ENCODE results near the gene PCDHGB6. TPM values are rescaled to one million over a fixed set of nuclear protein-coding genes. Genes with fewer than 3 reads are reported as not detected.
A peak's percentile ranks its signal among the peaks of the same experiment; 100 is the strongest.
"Not testable (repeated sequence)": the region's sequence is repeated elsewhere in the genome, so short reads cannot be mapped to it uniquely, and the experiment has no call there.

PCDHGB6 gene
- total RNA-seq, 2 experiments from 2014 or later: 0.07 TPM; not detected in 1

DNA sequence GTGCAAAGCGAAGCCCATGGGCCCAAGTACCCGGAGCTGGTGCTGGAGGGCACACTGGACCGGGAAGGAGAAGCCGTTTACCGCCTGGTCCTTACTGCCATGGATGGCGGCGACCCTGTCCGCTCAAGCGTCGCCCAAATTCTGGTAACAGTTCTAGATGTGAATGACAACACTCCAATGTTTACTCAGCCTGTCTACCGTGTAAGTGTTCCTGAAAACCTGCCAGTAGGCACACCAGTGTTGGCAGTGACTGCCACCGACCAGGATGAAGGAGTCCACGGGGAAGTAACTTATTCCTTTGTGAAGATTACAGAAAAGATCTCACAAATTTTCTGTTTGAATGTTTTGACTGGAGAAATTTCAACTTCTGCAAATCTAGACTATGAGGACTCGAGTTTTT, 33.2 kb upstream of the PCDHGB6 start:
- peaks cover 5% of the 10 kb centered on the region for H3K4me1 Mint-ChIP-seq (ENCODE audit: low read depth)
- CTCF ChIA-PET: interaction anchor here (0.7 to 1.5 kb wide), 3 partner anchors 16 to 182 kb away, joined by 3 to 5 read pairs (median 3); partner anchors contain the start of gene PCDHGB6
- peaks cover 26% of the 10 kb centered on the region for H3K36me3 Mint-ChIP-seq
- intact Hi-C loops (cut with micrococcal nuclease): no loop called here
- no peak overlapping the region for H3K27ac Mint-ChIP-seq
- H3K9me3 Mint-ChIP-seq: peaks cover 33% of the 10 kb centered on the region
- DNase-seq: no peak
- H3K27me3 Mint-ChIP-seq: peaks cover 40% of the 10 kb centered on the region
- H3K4me3 Mint-ChIP-seq: no peak overlapping the region
- POLR2A ChIA-PET: no interaction called here

DNA sequence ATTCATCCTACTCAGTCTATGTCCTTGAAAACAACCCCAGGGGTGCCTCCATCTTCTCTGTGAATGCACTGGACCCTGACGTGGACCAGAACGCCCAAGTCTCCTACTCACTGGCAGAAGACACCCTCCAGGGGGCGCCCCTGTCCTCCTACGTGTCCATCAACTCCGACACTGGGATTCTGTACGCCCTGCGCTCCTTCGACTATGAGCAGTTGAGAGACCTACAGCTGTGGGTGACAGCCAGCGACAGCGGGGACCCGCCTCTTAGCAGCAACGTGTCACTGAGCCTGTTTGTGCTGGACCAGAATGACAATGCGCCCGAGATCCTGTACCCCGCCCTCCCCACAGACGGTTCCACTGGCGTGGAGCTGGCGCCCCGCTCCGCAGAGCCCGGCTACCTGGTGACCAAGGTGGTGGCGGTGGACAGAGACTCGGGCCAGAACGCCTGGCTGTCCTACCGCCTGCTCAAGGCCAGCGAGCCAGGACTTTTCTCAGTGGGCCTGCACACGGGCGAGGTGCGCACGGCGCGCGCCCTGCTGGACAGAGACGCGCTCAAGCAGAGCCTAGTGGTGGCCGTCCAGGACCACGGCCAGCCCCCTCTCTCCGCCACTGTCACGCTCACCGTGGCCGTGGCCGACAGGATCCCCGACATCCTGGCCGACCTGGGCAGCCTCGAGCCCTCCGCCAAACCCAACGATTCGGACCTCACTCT, 32.2 kb upstream of the PCDHGB6 start:
- POLR2A ChIA-PET; H3K27ac Mint-ChIP-seq; H3K4me1 Mint-ChIP-seq (ENCODE audit: low read depth); intact Hi-C loops (cut with micrococcal nuclease); DNase-seq; H3K4me3 Mint-ChIP-seq; CTCF ChIA-PET: not testable (repeated sequence)
- Mint-ChIP-seq H3K27me3 (peaks cover 35% of the 10 kb centered on the region), H3K36me3 (peaks cover 23% of the 10 kb centered on the region), H3K9me3 (peaks cover 33% of the 10 kb centered on the region)

DNA sequence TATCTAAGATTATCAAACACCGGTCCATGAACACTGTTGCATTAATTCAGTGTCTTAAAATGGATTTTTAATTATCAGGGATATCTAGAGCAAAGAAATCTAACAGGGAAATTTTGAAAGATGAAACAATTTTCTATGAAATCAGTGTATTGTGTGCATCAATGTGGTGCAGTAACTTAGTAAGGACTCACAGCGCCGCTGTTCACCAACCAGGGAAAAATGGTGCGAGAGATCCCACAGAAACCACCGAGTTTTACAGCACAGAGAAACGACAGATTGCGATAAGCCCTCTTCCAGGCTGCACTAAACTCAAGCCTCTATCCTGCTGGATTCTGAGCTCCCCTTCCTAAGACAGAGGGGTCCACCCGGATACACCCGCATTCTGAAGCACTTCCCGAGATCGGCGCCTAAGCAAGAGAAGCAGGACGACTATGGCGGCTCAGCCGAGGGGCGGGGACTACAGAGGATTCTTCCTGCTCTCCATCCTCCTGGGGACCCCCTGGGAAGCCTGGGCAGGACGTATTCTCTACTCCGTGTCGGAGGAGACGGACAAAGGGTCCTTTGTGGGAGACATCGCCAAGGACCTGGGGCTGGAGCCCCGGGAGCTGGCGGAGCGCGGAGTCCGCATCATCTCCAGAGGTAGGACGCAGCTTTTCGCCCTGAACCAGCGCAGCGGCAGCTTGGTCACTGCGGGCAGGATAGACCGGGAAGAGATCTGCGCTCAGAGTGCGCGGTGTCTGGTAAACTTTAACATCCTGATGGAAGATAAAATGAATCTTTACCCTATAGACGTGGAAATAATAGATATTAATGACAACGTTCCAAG, 25.1 kb upstream of the PCDHGB6 start, which contains the start of gene PCDHGA7:
Gene PCDHGA7, plus strand, starts transcription at position 274 of the 826 bp plus-strand sequence. Its CDS starts 158 bp downstream, at position 432.
- Mint-ChIP-seq H3K27me3 (peaks cover 55% of the 10 kb centered on the region), H3K36me3 (peaks cover 11% of the 10 kb centered on the region), H3K4me3 (peak within 1 kb of the TSS; percentile 66), H3K9me3 (peaks cover 14% of the 10 kb centered on the region), H3K4me1 (ENCODE audit: low read depth) (no peaks in the 10 kb centered on the region), H3K27ac (no peak within 1 kb of the TSS)
- intact Hi-C loops (cut with micrococcal nuclease): no loop called here
- ChIA-PET POLR2A (interaction anchor here (0.6 kb wide), 1 partner anchor 61 kb away, joined by 7 read pairs; no protein-coding TSS in a partner anchor), CTCF (no interaction called here)
- DNase-seq: no peak

DNA sequence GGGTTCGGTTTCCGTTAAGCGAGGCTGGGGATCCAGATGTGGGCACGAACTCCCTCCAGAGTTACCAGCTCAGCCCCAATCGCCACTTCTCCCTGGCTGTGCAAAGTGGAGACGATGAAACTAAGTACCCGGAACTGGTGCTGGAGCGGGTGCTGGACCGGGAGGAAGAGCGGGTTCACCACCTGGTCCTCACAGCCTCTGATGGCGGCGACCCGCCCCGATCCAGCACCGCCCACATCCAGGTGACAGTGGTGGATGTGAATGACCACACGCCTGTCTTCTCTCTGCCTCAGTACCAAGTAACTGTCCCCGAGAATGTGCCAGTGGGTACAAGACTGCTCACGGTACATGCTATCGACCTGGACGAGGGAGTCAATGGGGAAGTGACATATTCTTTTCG, 24.5 kb upstream of the PCDHGB6 start:
- peaks cover 57% of the 10 kb centered on the region for H3K27me3 Mint-ChIP-seq
- peaks cover 15% of the 10 kb centered on the region for H3K9me3 Mint-ChIP-seq
- no peak overlapping the region for H3K4me3 Mint-ChIP-seq
- POLR2A ChIA-PET: interaction anchor here (0.6 kb wide), 1 partner anchor 60 kb away, joined by 7 read pairs; no protein-coding TSS in a partner anchor
- no peak for DNase-seq
- peaks cover 13% of the 10 kb centered on the region for H3K36me3 Mint-ChIP-seq
- intact Hi-C loops (cut with micrococcal nuclease): no loop called here
- CTCF ChIA-PET: no interaction called here
- H3K4me1 Mint-ChIP-seq (ENCODE audit: low read depth): no peaks in the 10 kb centered on the region
- H3K27ac Mint-ChIP-seq: no peak overlapping the region

DNA sequence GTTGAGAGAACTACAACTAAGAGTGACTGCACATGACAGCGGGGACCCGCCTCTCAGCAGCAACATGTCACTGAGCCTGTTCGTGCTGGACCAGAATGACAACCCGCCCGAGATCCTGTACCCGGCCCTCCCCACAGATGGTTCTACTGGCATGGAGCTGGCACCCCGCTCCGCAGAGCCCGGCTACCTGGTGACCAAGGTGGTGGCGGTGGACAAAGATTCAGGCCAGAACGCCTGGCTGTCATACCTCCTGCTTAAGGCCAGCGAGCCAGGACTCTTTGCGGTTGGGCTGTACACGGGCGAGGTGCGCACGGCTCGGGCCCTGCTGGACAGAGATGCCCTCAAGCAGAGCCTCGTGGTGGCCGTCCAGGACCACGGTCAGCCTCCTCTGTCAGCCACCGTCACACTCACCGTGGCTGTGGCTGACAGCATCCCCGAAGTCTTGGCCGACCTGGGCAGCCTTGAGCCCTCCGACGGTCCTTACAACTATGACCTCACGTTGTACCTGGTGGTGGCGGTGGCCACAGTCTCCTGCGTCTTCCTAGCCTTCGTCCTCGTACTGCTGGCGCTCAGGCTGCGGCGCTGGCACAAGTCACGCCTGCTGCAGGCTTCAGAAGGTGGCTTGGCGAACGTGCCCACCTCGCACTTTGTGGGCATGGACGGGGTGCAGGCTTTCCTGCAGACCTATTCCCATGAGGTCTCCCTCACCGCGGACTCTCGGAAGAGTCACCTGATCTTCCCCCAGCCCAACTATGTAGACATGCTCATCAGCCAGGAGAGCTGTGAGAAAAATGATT, 23.2 kb upstream of the PCDHGB6 start:
- Mint-ChIP-seq H3K27me3 (peaks cover 62% of the 10 kb centered on the region), H3K9me3 (peaks cover 20% of the 10 kb centered on the region), H3K36me3 (peaks cover 18% of the 10 kb centered on the region), H3K4me1 (ENCODE audit: low read depth) (no peaks in the 10 kb centered on the region), H3K27ac (no peak overlapping the region), H3K4me3 (no peak overlapping the region)
- ChIA-PET POLR2A (no interaction called here), CTCF (no interaction called here)
- intact Hi-C loops (cut with micrococcal nuclease): no loop called here
- no peak for DNase-seq

DNA sequence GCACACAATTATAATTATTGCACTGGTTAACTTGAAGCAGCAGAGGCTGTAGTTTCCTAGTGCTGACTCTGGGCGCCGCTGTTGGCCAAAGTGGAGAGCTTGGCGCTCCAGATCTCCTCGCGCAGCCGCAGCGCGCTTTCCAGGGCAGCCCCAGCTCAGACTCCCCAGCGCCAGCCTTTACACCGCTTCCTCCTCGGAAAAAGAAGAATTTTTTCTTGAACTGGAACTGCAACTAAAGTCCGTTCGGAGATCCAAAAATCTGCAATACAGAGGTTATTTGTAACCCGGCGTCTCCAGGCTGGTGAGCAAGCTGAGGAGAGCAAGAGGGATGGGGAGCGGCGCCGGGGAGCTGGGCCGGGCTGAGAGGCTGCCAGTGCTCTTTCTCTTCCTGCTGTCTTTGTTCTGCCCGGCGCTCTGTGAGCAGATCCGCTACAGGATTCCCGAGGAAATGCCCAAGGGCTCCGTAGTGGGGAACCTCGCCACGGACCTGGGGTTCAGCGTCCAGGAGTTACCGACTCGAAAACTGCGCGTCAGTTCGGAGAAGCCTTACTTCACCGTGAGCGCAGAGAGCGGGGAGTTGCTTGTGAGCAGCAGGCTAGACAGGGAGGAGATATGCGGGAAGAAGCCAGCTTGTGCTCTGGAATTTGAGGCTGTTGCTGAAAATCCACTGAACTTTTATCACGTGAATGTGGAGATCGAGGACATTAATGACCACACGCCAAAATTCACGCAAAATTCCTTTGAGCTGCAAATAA, 20.1 kb upstream of the PCDHGB6 start, which contains the start of gene PCDHGB4:
Gene PCDHGB4, plus strand, starts transcription at position 142 of the 755 bp plus-strand sequence. Its CDS starts 187 bp downstream, at position 329.
- CTCF ChIA-PET: interaction anchor here (1.7 to 2.2 kb wide), 2 partner anchors 18 to 176 kb away, joined by 7 to 8 read pairs; partner anchors contain the start of gene PCDHGB3
- POLR2A ChIA-PET; H3K4me1 Mint-ChIP-seq (ENCODE audit: low read depth); H3K27ac Mint-ChIP-seq; intact Hi-C loops (cut with micrococcal nuclease): not testable (repeated sequence)
- Mint-ChIP-seq H3K36me3 (peaks cover 26% of the 10 kb centered on the region), H3K4me3 (peak within 1 kb of the TSS; percentile 26), H3K9me3 (peaks cover 23% of the 10 kb centered on the region), H3K27me3 (peaks cover 67% of the 10 kb centered on the region)
- peak; percentile 31 for DNase-seq

DNA sequence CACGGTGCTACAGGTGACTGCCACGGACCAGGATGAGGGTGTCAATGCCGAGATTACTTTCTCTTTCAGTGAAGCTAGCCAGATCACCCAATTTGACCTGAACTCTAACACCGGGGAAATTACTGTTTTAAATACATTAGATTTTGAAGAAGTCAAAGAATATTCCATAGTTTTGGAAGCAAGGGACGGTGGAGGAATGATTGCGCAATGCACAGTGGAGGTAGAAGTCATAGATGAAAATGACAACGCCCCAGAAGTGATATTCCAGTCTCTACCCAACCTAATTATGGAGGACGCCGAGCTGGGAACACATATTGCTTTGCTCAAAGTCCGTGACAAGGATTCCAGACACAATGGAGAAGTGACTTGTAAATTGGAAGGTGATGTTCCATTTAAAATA, 19.2 kb upstream of the PCDHGB6 start:
- peaks cover 66% of the 10 kb centered on the region for H3K27me3 Mint-ChIP-seq
- peaks cover 32% of the 10 kb centered on the region for H3K9me3 Mint-ChIP-seq
- H3K36me3 Mint-ChIP-seq: peaks cover 29% of the 10 kb centered on the region
- ChIA-PET CTCF (no interaction called here), POLR2A (no interaction called here)
- DNase-seq: no peak
- H3K27ac Mint-ChIP-seq: no peak overlapping the region
- intact Hi-C loops (cut with micrococcal nuclease): no loop called here
- no peak overlapping the region for H3K4me3 Mint-ChIP-seq
- no peaks in the 10 kb centered on the region for H3K4me1 Mint-ChIP-seq (ENCODE audit: low read depth)

DNA sequence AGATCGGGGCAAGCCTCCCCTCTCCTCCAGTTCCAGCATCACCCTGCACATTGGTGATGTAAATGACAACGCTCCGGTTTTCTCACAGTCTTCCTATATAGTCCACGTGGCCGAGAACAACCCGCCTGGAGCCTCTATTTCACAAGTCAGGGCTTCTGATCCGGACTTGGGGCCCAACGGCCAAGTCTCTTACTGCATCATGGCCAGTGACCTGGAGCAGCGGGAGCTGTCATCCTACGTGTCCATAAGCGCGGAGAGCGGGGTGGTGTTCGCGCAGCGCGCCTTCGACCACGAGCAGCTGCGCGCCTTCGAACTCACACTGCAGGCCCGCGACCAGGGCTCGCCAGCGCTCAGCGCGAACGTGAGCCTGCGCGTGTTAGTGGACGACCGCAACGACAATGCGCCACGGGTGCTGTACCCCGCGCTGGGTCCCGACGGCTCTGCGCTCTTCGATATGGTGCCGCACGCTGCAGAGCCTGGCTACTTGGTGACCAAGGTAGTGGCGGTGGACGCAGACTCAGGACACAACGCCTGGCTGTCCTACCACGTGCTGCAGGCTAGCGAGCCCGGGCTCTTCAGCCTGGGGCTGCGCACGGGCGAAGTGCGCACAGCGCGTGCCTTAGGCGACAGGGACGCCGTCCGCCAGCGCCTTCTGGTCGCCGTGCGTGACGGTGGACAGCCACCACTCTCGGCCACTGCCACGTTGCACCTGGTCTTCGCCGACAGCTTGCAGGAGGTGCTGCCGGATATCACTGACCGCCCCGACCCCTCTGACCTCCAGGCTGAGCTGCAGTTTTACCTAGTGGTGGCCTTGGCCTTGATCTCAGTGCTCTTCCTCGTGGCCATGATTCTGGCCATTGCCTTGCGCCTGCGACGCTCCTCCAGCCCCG, 18.4 kb upstream of the PCDHGB6 start:
- intact Hi-C loops (cut with micrococcal nuclease): no loop called here
- peaks cover 65% of the 10 kb centered on the region for H3K27me3 Mint-ChIP-seq
- ChIA-PET POLR2A (no interaction called here), CTCF (no interaction called here)
- H3K36me3 Mint-ChIP-seq: peaks cover 32% of the 10 kb centered on the region
- DNase-seq: no peak
- H3K4me3 Mint-ChIP-seq: no peak overlapping the region
- H3K4me1 Mint-ChIP-seq (ENCODE audit: low read depth): no peaks in the 10 kb centered on the region
- H3K27ac Mint-ChIP-seq: no peak overlapping the region
- H3K9me3 Mint-ChIP-seq: peaks cover 34% of the 10 kb centered on the region

DNA sequence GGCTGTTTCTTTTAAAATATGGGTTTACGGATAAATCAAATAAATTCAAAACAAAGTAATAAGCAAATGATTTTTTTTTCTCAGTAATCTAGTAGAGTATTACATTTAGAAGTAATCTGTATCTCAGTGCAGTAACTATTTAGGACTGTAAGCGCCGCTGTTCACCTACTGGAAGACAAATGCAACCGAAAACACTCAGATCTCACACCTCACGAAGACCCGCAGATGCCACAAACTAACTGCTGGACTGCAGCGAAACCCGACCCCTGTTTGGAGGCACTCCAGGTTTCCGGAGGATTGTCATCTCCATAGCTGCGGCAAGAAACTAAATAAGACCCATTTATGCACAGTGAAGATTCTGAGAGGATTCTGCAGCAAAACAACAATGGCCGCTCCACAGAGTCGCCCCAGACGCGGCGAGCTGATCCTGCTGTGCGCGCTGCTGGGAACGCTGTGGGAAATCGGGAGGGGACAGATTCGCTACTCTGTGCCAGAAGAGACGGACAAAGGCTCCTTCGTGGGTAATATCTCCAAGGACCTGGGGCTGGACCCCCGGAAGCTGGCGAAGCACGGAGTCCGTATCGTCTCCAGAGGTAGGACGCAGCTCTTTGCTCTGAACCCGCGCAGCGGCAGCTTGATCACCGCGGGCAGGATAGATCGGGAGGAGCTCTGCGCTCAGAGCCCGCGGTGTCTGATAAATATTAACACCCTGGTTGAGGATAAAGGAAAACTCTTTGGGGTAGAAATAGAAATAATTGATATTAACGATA, 15.2 kb upstream of the PCDHGB6 start, which contains the start of gene PCDHGA8:
Gene PCDHGA8, plus strand, starts transcription at position 205 of the 770 bp plus-strand sequence. Its CDS starts 181 bp downstream, at position 386.
- Mint-ChIP-seq H3K4me1 (ENCODE audit: low read depth) (no peaks in the 10 kb centered on the region), H3K36me3 (peaks cover 33% of the 10 kb centered on the region), H3K4me3 (no peak within 1 kb of the TSS), H3K27ac (no peak within 1 kb of the TSS), H3K9me3 (peaks cover 36% of the 10 kb centered on the region), H3K27me3 (peaks cover 56% of the 10 kb centered on the region)
- no peak for DNase-seq
- CTCF ChIA-PET: no interaction called here
- POLR2A ChIA-PET: no interaction called here
- intact Hi-C loops (cut with micrococcal nuclease): no loop called here

DNA sequence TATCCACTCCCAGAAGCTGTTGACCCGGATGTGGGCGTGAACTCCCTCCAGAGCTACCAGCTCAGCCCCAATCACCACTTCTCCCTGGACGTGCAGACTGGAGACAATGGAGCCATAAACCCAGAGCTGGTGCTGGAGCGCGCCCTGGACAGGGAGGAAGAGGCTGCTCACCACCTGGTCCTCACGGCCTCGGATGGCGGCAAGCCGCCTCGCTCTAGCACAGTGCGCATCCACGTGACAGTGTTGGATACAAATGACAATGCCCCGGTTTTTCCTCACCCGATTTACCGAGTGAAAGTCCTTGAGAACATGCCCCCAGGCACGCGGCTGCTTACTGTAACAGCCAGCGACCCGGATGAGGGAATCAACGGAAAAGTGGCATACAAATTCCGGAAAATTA, 14.6 kb upstream of the PCDHGB6 start:
- H3K4me1 Mint-ChIP-seq (ENCODE audit: low read depth): no peaks in the 10 kb centered on the region
- no peak overlapping the region for H3K27ac Mint-ChIP-seq
- POLR2A ChIA-PET: no interaction called here
- H3K9me3 Mint-ChIP-seq: peaks cover 36% of the 10 kb centered on the region
- H3K36me3 Mint-ChIP-seq: peaks cover 32% of the 10 kb centered on the region
- CTCF ChIA-PET: no interaction called here
- no peak overlapping the region for H3K4me3 Mint-ChIP-seq
- DNase-seq: no peak
- intact Hi-C loops (cut with micrococcal nuclease): no loop called here
- peaks cover 54% of the 10 kb centered on the region for H3K27me3 Mint-ChIP-seq

All from activated CD4-positive, alpha-beta memory T cell treated with anti-CD3 and anti-CD28 coated beads for 36 hours (primary cell).